GM12891 (cell line): Measurements from ENCODE around the gene CAMKMT.

Experiments
- POLR2A ChIP-seq: IDR thresholded peaks from 2 replicates; pipeline ENCODE4 v1.6.1; 2011; ENCODE audit warnings: low read depth, low read length, control low read depth
- POLR2AphosphoS5 ChIP-seq: IDR thresholded peaks from 2 replicates; pipeline ENCODE4 v1.6.1; 2011; ENCODE audit warnings: low read depth, low read length, control low read depth
- POU2F2 ChIP-seq: IDR thresholded peaks from 2 replicates; pipeline ENCODE4 v1.6.1; 2011; ENCODE audit warnings: low read depth, mild to moderate bottlenecking, control low read depth, low read length, moderate library complexity
- SPI1 ChIP-seq: IDR thresholded peaks from 2 replicates; pipeline ENCODE4 v1.6.1; 2011; ENCODE audit warnings: low read depth, low read length, control low read depth
- TAF1 ChIP-seq: IDR thresholded peaks from 2 replicates; pipeline ENCODE4 v1.6.1; 2011; ENCODE audit warnings: low read depth, low read length, control low read depth

- TF ChIP-seq POU2F2 (no peak), POLR2A (no peak), TAF1 (no peak), POLR2AphosphoS5 (no peak), SPI1 (no peak)
Measured at GRCh38 chr2:44632931-44633689, 271.4 kb downstream of the CAMKMT start.
